T-helper 1 cell treated with Interleukin-12 subunit alpha and Interleukin-12 subunit beta and Interleukin-4 antibody, amounts not matched to agents 30 μg/mL and 1 μg/mL, for 36 hours (primary cell): Measurements from ENCODE around the gene SCRN2.
A peak's percentile ranks its signal among the peaks of the same experiment; 100 is the strongest.

Experiments
- H3K27ac Mint-ChIP-seq: one replicate; pipeline ENCODE4 v1.8.0; 2021; ENCODE audit warnings: mild to moderate bottlenecking, mixed read lengths
- H3K27me3 Mint-ChIP-seq: one replicate; pipeline ENCODE4 v1.8.0; 2021; ENCODE audit warnings: low read depth, mixed read lengths
- H3K36me3 Mint-ChIP-seq: one replicate; pipeline ENCODE4 v1.8.0; 2021; ENCODE audit warnings: low read depth, mixed read lengths
- H3K4me1 Mint-ChIP-seq: one replicate; pipeline ENCODE4 v1.8.0; 2021; ENCODE audit warnings: low read depth, mixed read lengths
- H3K4me3 Mint-ChIP-seq: one replicate; pipeline ENCODE4 v1.8.0; 2021; ENCODE audit warnings: mild to moderate bottlenecking, moderate library complexity, mixed read lengths
- H3K9me3 Mint-ChIP-seq: one replicate; pipeline ENCODE4 v1.8.0; 2021; ENCODE audit warnings: mixed read lengths

Gene SCRN2

GRCh38 chr17:47801906-47802305, 39.2 kb downstream of the SCRN2 start:
- Mint-ChIP-seq H3K9me3 (no peaks in the 10 kb centered on the region), H3K4me3 (no peak overlapping the region), H3K4me1 (peaks cover 5% of the 10 kb centered on the region), H3K36me3 (peaks cover under 1% of the 10 kb centered on the region), H3K27ac (no peak overlapping the region), H3K27me3 (peaks cover 8% of the 10 kb centered on the region)

GRCh38 chr17:47801176-47801765, 39.8 kb downstream of the SCRN2 start:
- Mint-ChIP-seq H3K36me3 (no peaks in the 10 kb centered on the region), H3K27ac (no peak overlapping the region), H3K4me1 (peaks cover 5% of the 10 kb centered on the region), H3K4me3 (no peak overlapping the region), H3K9me3 (no peaks in the 10 kb centered on the region), H3K27me3 (peaks cover 8% of the 10 kb centered on the region)

GRCh38 chr17:47800686-47801085, 40.4 kb downstream of the SCRN2 start:
- H3K4me1 Mint-ChIP-seq = peaks cover 5% of the 10 kb centered on the region
- H3K9me3 Mint-ChIP-seq = no peaks in the 10 kb centered on the region
- no peak overlapping the region for H3K4me3 Mint-ChIP-seq
- H3K36me3 Mint-ChIP-seq = no peaks in the 10 kb centered on the region
- H3K27me3 Mint-ChIP-seq = peaks cover 8% of the 10 kb centered on the region
- no peak overlapping the region for H3K27ac Mint-ChIP-seq

- Mint-ChIP-seq H3K4me1 (peaks cover 5% of the 10 kb centered on the region), H3K9me3 (no peaks in the 10 kb centered on the region), H3K27me3 (peaks cover 36% of the 10 kb centered on the region), H3K4me3 (no peak overlapping the region), H3K36me3 (no peaks in the 10 kb centered on the region), H3K27ac (no peak overlapping the region)
Measured at GRCh38 chr17:47797797-47798196, 43.3 kb downstream of the SCRN2 start.

DNA sequence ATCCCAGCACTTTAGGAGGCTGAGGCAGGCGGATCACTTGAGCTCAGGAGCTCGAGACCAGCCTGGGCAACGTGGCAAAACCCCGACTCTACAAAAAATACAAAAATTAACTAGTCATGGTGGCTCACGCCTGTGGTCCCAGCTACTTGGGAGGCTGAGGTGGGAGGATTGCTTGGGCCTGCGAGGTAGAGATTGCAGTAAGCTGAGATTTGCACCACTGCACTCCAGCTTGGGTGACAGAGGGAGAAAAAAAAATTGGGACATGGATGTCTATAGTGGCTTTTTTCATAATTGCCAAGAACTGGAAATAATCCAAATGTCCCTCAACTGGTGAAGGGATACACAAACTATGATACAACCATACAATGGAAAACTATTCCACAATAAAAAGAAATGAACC, 48.1 kb downstream of the SCRN2 start:
- Mint-ChIP-seq H3K9me3 (no peaks in the 10 kb centered on the region), H3K27ac (no peak overlapping the region), H3K36me3 (no peaks in the 10 kb centered on the region), H3K27me3 (peaks cover 77% of the 10 kb centered on the region), H3K4me1 (peaks cover 6% of the 10 kb centered on the region), H3K4me3 (no peak overlapping the region)

GRCh38 chr17:47792457-47792856, 48.6 kb downstream of the SCRN2 start:
- no peaks in the 10 kb centered on the region for H3K9me3 Mint-ChIP-seq
- no peak overlapping the region for H3K4me3 Mint-ChIP-seq
- no peaks in the 10 kb centered on the region for H3K36me3 Mint-ChIP-seq
- H3K27me3 Mint-ChIP-seq = peaks cover 76% of the 10 kb centered on the region
- H3K4me1 Mint-ChIP-seq = peaks cover 6% of the 10 kb centered on the region
- no peak overlapping the region for H3K27ac Mint-ChIP-seq

DNA sequence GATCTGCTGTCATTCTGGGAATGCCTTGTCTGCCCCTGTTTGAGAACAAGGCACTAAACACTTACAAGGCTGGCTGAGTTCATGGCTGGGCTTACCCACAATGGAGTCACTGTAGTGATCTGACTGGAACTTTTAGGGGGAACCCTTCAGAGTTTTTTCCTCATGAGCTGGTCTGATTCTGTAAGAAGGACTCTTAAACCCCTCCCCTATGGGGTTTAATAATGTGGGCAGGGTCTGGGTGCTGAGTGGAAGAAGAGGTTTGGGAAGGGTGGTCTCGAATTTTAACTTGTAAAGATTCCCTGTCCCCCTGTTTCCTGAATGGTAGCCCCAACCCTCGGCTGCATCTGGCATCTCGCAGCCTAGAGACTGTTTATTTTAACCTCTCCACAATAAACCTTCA, 50.0 kb downstream of the SCRN2 start:
- H3K4me3 Mint-ChIP-seq = peak overlapping the region; percentile 73
- no peak overlapping the region for H3K27ac Mint-ChIP-seq
- no peaks in the 10 kb centered on the region for H3K9me3 Mint-ChIP-seq
- no peaks in the 10 kb centered on the region for H3K36me3 Mint-ChIP-seq
- H3K4me1 Mint-ChIP-seq = peaks cover 6% of the 10 kb centered on the region
- H3K27me3 Mint-ChIP-seq = peaks cover 87% of the 10 kb centered on the region

- H3K4me3 Mint-ChIP-seq = peak overlapping the region; percentile 73
- H3K4me1 Mint-ChIP-seq = peaks cover 6% of the 10 kb centered on the region
- no peaks in the 10 kb centered on the region for H3K36me3 Mint-ChIP-seq
- H3K27ac Mint-ChIP-seq = no peak overlapping the region
- H3K27me3 Mint-ChIP-seq = peaks cover 89% of the 10 kb centered on the region
- H3K9me3 Mint-ChIP-seq = no peaks in the 10 kb centered on the region
Measured at GRCh38 chr17:47789611-47790561, 51.2 kb downstream of the SCRN2 start.
